Skeletal muscle cell (primary cell): ENCODE data around the gene NHLRC3.
"Not testable (repeated sequence)": the region's sequence is repeated elsewhere in the genome, so short reads cannot be mapped to it uniquely, and the experiment has no call there.

Experiments used
- DNase-seq: peaks from one replicate; pipeline ENCODE4 v3.0.0-alpha.2; 2010; ENCODE audit warnings: low read depth
- H3K4me3 ChIP-seq: 2 replicates; pipeline ENCODE4 v1.5.1; 2011; ENCODE audit warnings: low read depth, mild to moderate bottlenecking, control low read depth, low read length, moderate library complexity

NHLRC3 gene

GRCh38 chr13:39038569-39039030 lies 344 bp downstream of the NHLRC3 start:
- H3K4me3 ChIP-seq: peak overlapping the region; percentile 99
- DNase-seq: no peak

- DNase-seq: no peak
- H3K4me3 ChIP-seq: peak overlapping the region; percentile 99
Observed at GRCh38 chr13:39039041-39039440, 785 bp downstream of the NHLRC3 start.

- no peak overlapping the region for H3K4me3 ChIP-seq
- DNase-seq: no peak
Observed at GRCh38 chr13:39040206-39040605, 1.9 kb downstream of the NHLRC3 start.

- no peak overlapping the region for H3K4me3 ChIP-seq
- DNase-seq: no peak
Observed at GRCh38 chr13:39044536-39044935, 6.3 kb downstream of the NHLRC3 start.

- H3K4me3 ChIP-seq: no peak overlapping the region
- DNase-seq: no peak
Observed at GRCh38 chr13:39047560-39047959, 9.3 kb downstream of the NHLRC3 start.

GRCh38 chr13:39048806-39049205 lies 10.6 kb downstream of the NHLRC3 start:
- no peak overlapping the region for H3K4me3 ChIP-seq
- no peak for DNase-seq

- H3K4me3 ChIP-seq: no peak overlapping the region
- DNase-seq: no peak
Observed at GRCh38 chr13:39049274-39049673, 11.0 kb downstream of the NHLRC3 start.

- peak; percentile 6 for DNase-seq
- no peak overlapping the region for H3K4me3 ChIP-seq
Observed at GRCh38 chr13:39051157-39051556, 12.9 kb downstream of the NHLRC3 start.

- no peak for DNase-seq
- no peak overlapping the region for H3K4me3 ChIP-seq
Observed at GRCh38 chr13:39052944-39053343, 14.7 kb downstream of the NHLRC3 start.

- no peak for DNase-seq
- no peak overlapping the region for H3K4me3 ChIP-seq
Observed at GRCh38 chr13:39054112-39054511, 15.9 kb downstream of the NHLRC3 start.

GRCh38 chr13:39056018-39056417 lies 17.8 kb downstream of the NHLRC3 start:
- no peak for DNase-seq
- no peak overlapping the region for H3K4me3 ChIP-seq

GRCh38 chr13:39058040-39058439 lies 19.8 kb downstream of the NHLRC3 start:
- DNase-seq: no peak

GRCh38 chr13:39062004-39062403 lies 23.7 kb downstream of the NHLRC3 start:
- DNase-seq: no peak
- H3K4me3 ChIP-seq: no peak overlapping the region

More at GRCh38 chr13:39058040-39058439, 19.8 kb downstream of the NHLRC3 start:
- H3K4me3 ChIP-seq: no peak overlapping the region

GRCh38 chr13:39072842-39073241 lies 34.6 kb downstream of the NHLRC3 start:
- no peak for DNase-seq
- H3K4me3 ChIP-seq: no peak overlapping the region

GRCh38 chr13:39073983-39074382 lies 35.7 kb downstream of the NHLRC3 start:
- no peak overlapping the region for H3K4me3 ChIP-seq
- no peak for DNase-seq

GRCh38 chr13:39086251-39086945 lies 48.1 kb downstream of the NHLRC3 start:
- not testable (repeated sequence) for H3K4me3 ChIP-seq, DNase-seq

- H3K4me3 ChIP-seq: no peak overlapping the region
- DNase-seq: no peak
Observed at GRCh38 chr13:39091586-39091985, 53.3 kb downstream of the NHLRC3 start.

- DNase-seq: no peak
- H3K4me3 ChIP-seq: no peak overlapping the region
Observed at GRCh38 chr13:39095500-39095899, 57.2 kb downstream of the NHLRC3 start.

GRCh38 chr13:39099231-39099630 lies 61.0 kb downstream of the NHLRC3 start:
- H3K4me3 ChIP-seq: no peak overlapping the region
- DNase-seq: no peak
